ENCODE results near the gene CLDN16.

GRCh38 chr3:190414297-190414696 lies 26.3 kb downstream of the CLDN16 start:
- no peak for TF ChIP-seq POLR2AphosphoS5 (IDR thresholded peaks at IDR 0.05)
- TF ChIP-seq EP300 (IDR thresholded peaks at IDR 0.05) = no peak
- no peak for TF ChIP-seq POLR2A (IDR thresholded peaks at IDR 0.05)
- TF ChIP-seq CTCF (IDR thresholded peaks at IDR 0.05) = no peak

Measured in stomach (tissue), 4 donors.